WTC11 (cell line): ENCODE measurements around the gene CDIPT. TPM values are rescaled to one million over a fixed set of nuclear protein-coding genes. Genes with fewer than 3 reads are reported as not detected.

Source experiments
- ATAC-seq: fragments of 200-7000 bp; cut with Tn5 transposase; 2 replicates; pipeline ENCODE4 v1.10.0; 2021; ENCODE audit warnings: mild to moderate bottlenecking, moderate library complexity
- CTCF ChIA-PET: fragments of 300-600 bp; sonication (Branson Sonifier 250); formaldehyde crosslinking; loops from one replicate; lab custom pipeline; 2021; ENCODE audit warnings: antibody characterized with exemption; lab: Charles Lee
- POLR2A ChIA-PET: fragments of 350-600 bp; sonication (Branson Sonifier 250); formaldehyde crosslinking; loops from one replicate; lab custom pipeline; 2021; ENCODE audit warnings: antibody characterized with exemption; lab: Charles Lee
- DNase-seq: peaks from one replicate; pipeline ENCODE4 v3.0.0; 2021; ENCODE audit warnings: low spot score
- H3K27ac Mint-ChIP-seq: 2 replicates; pipeline ENCODE4 v1.8.0; 2021; ENCODE audit warnings: mixed read lengths
- H3K27me3 Mint-ChIP-seq: 2 replicates; pipeline ENCODE4 v1.8.0; 2021; ENCODE audit warnings: low read depth, mild to moderate bottlenecking, moderate library complexity, mixed read lengths
- H3K36me3 Mint-ChIP-seq: 2 replicates; pipeline ENCODE4 v1.8.0; 2021; ENCODE audit warnings: mixed read lengths
- H3K4me1 Mint-ChIP-seq: 2 replicates; pipeline ENCODE4 v1.8.0; 2022; ENCODE audit warnings: mixed read lengths
- H3K4me3 Mint-ChIP-seq: 2 replicates; pipeline ENCODE4 v1.8.0; 2021; ENCODE audit warnings: mild to moderate bottlenecking, moderate library complexity, mixed read lengths
- H3K9me3 Mint-ChIP-seq: 2 replicates; pipeline ENCODE4 v1.8.0; 2021; ENCODE audit warnings: mixed read lengths
- ARID4B ChIP-seq: sonication (generic); formaldehyde crosslinking; IDR thresholded peaks from 2 replicates; pipeline ENCODE4 v1.8.0; 2023; ENCODE audit warnings: missing genetic modification reagents, mild to moderate bottlenecking, borderline replicate concordance
- E2F4 ChIP-seq: sonication (generic); formaldehyde crosslinking; IDR thresholded peaks from 2 replicates; pipeline ENCODE4 v1.8.1; 2022; ENCODE audit warnings: low read depth, mild to moderate bottlenecking, moderate library complexity, missing genetic modification reagents, borderline replicate concordance
- HMGXB4 ChIP-seq: sonication (generic); formaldehyde crosslinking; IDR thresholded peaks from 2 replicates; pipeline ENCODE4 v1.8.1; 2023; ENCODE audit warnings: mild to moderate bottlenecking, moderate library complexity, missing genetic modification reagents
- MXD4 ChIP-seq: fragments of 250-450 bp; sonication (Bioruptor Pico); IDR thresholded peaks from 2 replicates; pipeline ENCODE4 v1.8.0; 2021; ENCODE audit warnings: mild to moderate bottlenecking, moderate library complexity, borderline replicate concordance
- NFATC4 ChIP-seq: fragments of 250-450 bp; sonication (Bioruptor Pico); IDR thresholded peaks from 2 replicates; pipeline ENCODE4 v1.9.0; 2021; ENCODE audit warnings: mild to moderate bottlenecking
- SP1 ChIP-seq: sonication (generic); formaldehyde crosslinking; conservative IDR thresholded peaks from 2 replicates; pipeline ENCODE4 v1.8.1; 2022; ENCODE audit warnings: missing genetic modification reagents
- USF2 ChIP-seq: sonication (generic); formaldehyde crosslinking; IDR thresholded peaks from 2 replicates; pipeline ENCODE4 v1.8.1; 2023; ENCODE audit warnings: mild to moderate bottlenecking, missing genetic modification reagents, moderate library complexity
- ZNF121 ChIP-seq: sonication (generic); formaldehyde crosslinking; IDR thresholded peaks from 2 replicates; pipeline ENCODE4 v1.8.0; 2023; ENCODE audit warnings: missing genetic modification reagents
- ZNF671 ChIP-seq: fragments of 250-450 bp; sonication (Bioruptor Pico); IDR thresholded peaks from 2 replicates; pipeline ENCODE4 v1.8.0; 2021; ENCODE audit warnings: mild to moderate bottlenecking
- total RNA-seq: library from RNA; stranded (reverse); gene quantifications from 3 replicates; pipeline ENCODE4 v1.2.3, GENCODE V29; 2021
- TF ChIP-seq, protein P1 (sequence below): sonication (generic); formaldehyde crosslinking; IDR thresholded peaks from 2 replicates; pipeline ENCODE4 v1.8.1; 2023; ENCODE audit warnings: mild to moderate bottlenecking, missing genetic modification reagents
- TF ChIP-seq, protein P2 (sequence below): fragments of 250-450 bp; sonication (Bioruptor Pico); IDR thresholded peaks from 2 replicates; pipeline ENCODE4 v1.9.0; 2021; ENCODE audit warnings: moderate library complexity, mild to moderate bottlenecking, inconsistent platforms, borderline replicate concordance
- TF ChIP-seq, protein P3 (sequence below): sonication (generic); formaldehyde crosslinking; IDR thresholded peaks from 2 replicates; pipeline ENCODE4 v1.8.0; 2022; ENCODE audit warnings: mild to moderate bottlenecking, missing genetic modification reagents

The CDIPT gene
- total RNA-seq, 1 experiment from 2014 or later: 71.7 TPM

GRCh38 chr16:29899516-29900101 is 36.6 kb upstream of the CDIPT start, which contains the start of gene SEZ6L2 (continued):
- TF ChIP-seq, protein P1, sequence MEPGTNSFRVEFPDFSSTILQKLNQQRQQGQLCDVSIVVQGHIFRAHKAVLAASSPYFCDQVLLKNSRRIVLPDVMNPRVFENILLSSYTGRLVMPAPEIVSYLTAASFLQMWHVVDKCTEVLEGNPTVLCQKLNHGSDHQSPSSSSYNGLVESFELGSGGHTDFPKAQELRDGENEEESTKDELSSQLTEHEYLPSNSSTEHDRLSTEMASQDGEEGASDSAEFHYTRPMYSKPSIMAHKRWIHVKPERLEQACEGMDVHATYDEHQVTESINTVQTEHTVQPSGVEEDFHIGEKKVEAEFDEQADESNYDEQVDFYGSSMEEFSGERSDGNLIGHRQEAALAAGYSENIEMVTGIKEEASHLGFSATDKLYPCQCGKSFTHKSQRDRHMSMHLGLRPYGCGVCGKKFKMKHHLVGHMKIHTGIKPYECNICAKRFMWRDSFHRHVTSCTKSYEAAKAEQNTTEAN (CRISPR knock-in tag): 0 out of 2 replicates have a peak, but pooled peaks have one; percentile 42
- TF ChIP-seq ZNF121 (CRISPR knock-in tag) (peak; percentile 89), E2F4 (0 out of 2 replicates have a peak, but pooled peaks have one; percentile 62), MXD4 (CRISPR knock-in tag) (no peak), USF2 (CRISPR knock-in tag) (no peak)

DNA sequence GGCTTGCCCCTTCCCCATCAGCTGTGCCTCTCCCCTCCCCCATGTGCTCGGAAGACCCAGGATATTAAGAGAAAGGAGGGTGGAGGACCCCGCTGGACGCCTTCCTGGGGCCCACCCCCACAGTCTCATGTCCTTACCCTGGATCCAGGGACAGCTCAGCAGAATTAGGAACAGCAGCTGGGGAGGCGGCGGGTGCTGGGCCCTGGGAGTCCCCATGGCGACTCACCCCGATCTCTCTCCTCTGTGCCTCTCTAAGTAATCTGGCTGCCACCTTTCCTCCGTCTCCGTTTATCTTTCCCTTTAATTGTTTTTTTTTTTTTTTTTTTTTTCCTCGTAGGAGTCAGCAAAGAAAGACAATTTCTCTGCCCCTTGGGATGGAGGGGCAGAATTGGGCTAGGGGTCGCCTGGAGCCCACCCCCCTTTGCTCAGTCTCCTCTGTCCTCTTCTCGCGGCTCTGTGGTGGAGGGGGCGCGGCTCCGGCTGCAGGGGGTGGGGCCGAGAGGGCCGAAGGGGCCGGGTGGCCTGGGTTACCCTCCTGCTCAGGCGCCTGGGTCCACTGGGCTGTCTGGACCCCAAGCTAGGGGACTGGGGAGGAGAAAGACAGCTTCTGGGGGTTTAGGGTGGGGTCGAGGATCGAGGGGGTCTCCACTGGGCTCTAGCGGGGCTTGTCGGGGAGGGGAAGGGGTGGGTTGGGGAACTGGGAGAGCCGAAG is 35.9 kb upstream of the CDIPT start:
- peak overlapping the region; percentile 91; the same call in 1 of the 2 replicates for H3K27ac Mint-ChIP-seq

More for the DNA sequence above, 35.9 kb upstream of the CDIPT start:
- CTCF ChIA-PET: interaction anchor here (0.5 to 4.8 kb wide), 37 partner anchors 10 to 925 kb away, joined by 3 to 42 read pairs (median 5); partner anchors contain the start of genes ALDOA, CDIPT, KCTD13 and KIF22
- Mint-ChIP-seq H3K4me3 (peak overlapping the region; percentile 98), H3K4me1 (peaks cover 33% of the 10 kb centered on the region), H3K27me3 (no peaks in the 10 kb centered on the region), H3K9me3 (no peaks in the 10 kb centered on the region), H3K36me3 (peaks cover 11% of the 10 kb centered on the region; the same call in 1 of the 2 replicates)
- POLR2A ChIA-PET: interaction anchor here (0.5 to 3.6 kb wide), 9 partner anchors 21 to 441 kb away, joined by 3 to 14 read pairs (median 4); partner anchors contain the start of genes CDIPT, HIRIP3, KCTD13 and TAOK2
- ATAC-seq (peak; percentile 69), DNase-seq (peak; percentile 83)
- TF ChIP-seq NFATC4 (CRISPR knock-in tag): no peak
- TF ChIP-seq, protein P2, sequence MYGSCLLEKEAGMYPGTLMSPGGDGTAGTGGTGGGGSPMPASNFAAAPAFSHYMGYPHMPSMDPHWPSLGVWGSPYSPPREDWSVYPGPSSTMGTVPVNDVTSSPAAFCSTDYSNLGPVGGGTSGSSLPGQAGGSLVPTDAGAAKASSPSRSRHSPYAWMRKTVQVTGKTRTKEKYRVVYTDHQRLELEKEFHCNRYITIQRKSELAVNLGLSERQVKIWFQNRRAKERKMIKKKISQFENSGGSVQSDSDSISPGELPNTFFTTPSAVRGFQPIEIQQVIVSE (CRISPR knock-in tag): no peak
- TF ChIP-seq SP1 (CRISPR knock-in tag): peak; percentile 6; the same call in 1 of the 2 replicates
- no peak for TF ChIP-seq HMGXB4
- no peak for TF ChIP-seq ZNF671
- peak; percentile 39; the same call in 1 of the 2 replicates for TF ChIP-seq ARID4B (CRISPR knock-in tag)
- TF ChIP-seq, protein P3, sequence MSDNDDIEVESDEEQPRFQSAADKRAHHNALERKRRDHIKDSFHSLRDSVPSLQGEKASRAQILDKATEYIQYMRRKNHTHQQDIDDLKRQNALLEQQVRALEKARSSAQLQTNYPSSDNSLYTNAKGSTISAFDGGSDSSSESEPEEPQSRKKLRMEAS: peak; percentile 32; the same call in 1 of the 2 replicates
- TF ChIP-seq, all 79 proteins: peak for 3
